CD4-positive, alpha-beta T cell treated with Interleukin-1 beta for 1 hour (primary cell): ENCODE results near the gene RBBP7.

Experiments
- DNase-seq, 2 donors: peaks; one replicate each; pipeline ENCODE4 v3.0.0-alpha.2; 2020 to 2022

Gene RBBP7

GRCh38 chrX:16825264-16826035 lies 44.7 kb downstream of the RBBP7 start:
- DNase-seq: no peak

- DNase-seq: no peak
These were observed 47.4 kb downstream of the RBBP7 start for GRCh38 chrX:16822723-16823122.

- DNase-seq: no peak
These were observed 50.5 kb downstream of the RBBP7 start for GRCh38 chrX:16819634-16820033.

- no peak for DNase-seq
These were observed 55.6 kb downstream of the RBBP7 start for GRCh38 chrX:16814597-16814996.

GRCh38 chrX:16807976-16808542 lies 62.1 kb downstream of the RBBP7 start:
- no peak for DNase-seq

GRCh38 chrX:16807548-16807947 lies 62.6 kb downstream of the RBBP7 start:
- no peak for DNase-seq

GRCh38 chrX:16804923-16805464 lies 65.2 kb downstream of the RBBP7 start:
- DNase-seq: no peak

GRCh38 chrX:16797841-16798240 lies 72.3 kb downstream of the RBBP7 start:
- DNase-seq: no peak

GRCh38 chrX:16797358-16797757 lies 72.8 kb downstream of the RBBP7 start:
- no peak for DNase-seq

GRCh38 chrX:16796298-16796697 lies 73.9 kb downstream of the RBBP7 start:
- DNase-seq: no peak
